B cell (primary cell): ENCODE results near the gene CDK10. TPM values are rescaled to one million over a fixed set of nuclear protein-coding genes. Genes with fewer than 3 reads are reported as not detected.

ENCODE experiments used
- ATAC-seq: fragments of 200-7000 bp; cut with Tn5 transposase; one replicate; pipeline ENCODE4 v1.10.0; 2021; ENCODE audit warnings: low read depth, mild to moderate bottlenecking, moderate number of reproducible peaks, moderate library complexity
- CTCF ChIA-PET: fragments of 350-600 bp; sonication (Branson Sonifier 250); formaldehyde crosslinking; loops from one replicate; lab custom pipeline; 2021; ENCODE audit warnings: antibody characterized with exemption, inconsistent platforms; lab: Charles Lee
- POLR2A ChIA-PET: fragments of 350-600 bp; sonication (Branson Sonifier 250); formaldehyde crosslinking; loops from one replicate; lab custom pipeline; 2021; ENCODE audit warnings: antibody characterized with exemption; lab: Charles Lee
- DNase-seq: peaks from one replicate; pipeline ENCODE4 v3.0.0; 2013
- H2AFZ ChIP-seq: 2 replicates; pipeline ENCODE4 v1.6.1; 2012; ENCODE audit warnings: mild to moderate bottlenecking, low read depth, low read length; ENCODE audit not compliant: insufficient read depth, poor library complexity, severe bottlenecking
- H3K27ac ChIP-seq, 2 donors: 1 replicate in 1 of 2; 2 replicates in 1 of 2; pipeline ENCODE4 v1.5.1; 2012 to 2013; ENCODE audit warnings: low read length in 2 of 2, mild to moderate bottlenecking in 2 of 2, moderate library complexity in 1 of 2
- H3K27me3 ChIP-seq, 4 experiments: fragments of 200-600 bp in 1 of 4; sonication (generic) in 1 of 4; replicated peaks in 1 of 4; 1 replicate in 2 of 4; 2 replicates in 2 of 4; pipeline versions ENCODE4 v1.6.1 to v1.7.0; 2013 to 2016; ENCODE audit warnings: low read length in 3 of 4, mild to moderate bottlenecking in 2 of 4, mixed read lengths in 1 of 4, moderate library complexity in 1 of 4; ENCODE audit not compliant: insufficient read depth in 4 of 4, control insufficient read depth in 3 of 4; ENCODE audit errors: control extremely low read depth in 1 of 4
- H3K36me3 ChIP-seq, 2 experiments: replicated peaks in 1 of 2; 1 replicate in 1 of 2; 2 replicates in 1 of 2; pipeline versions ENCODE4 v1.6.1 to v1.7.1; 2013; ENCODE audit warnings: low read length in 1 of 2; ENCODE audit not compliant: insufficient read depth in 2 of 2, control insufficient read depth in 1 of 2; ENCODE audit errors: control extremely low read depth in 1 of 2, extremely low read depth in 1 of 2
- H3K4me1 ChIP-seq, 2 donors: fragments of 200-600 bp in 1 of 2; sonication (generic) in 1 of 2; 1 replicate in 1 of 2; 2 replicates in 1 of 2; pipeline versions ENCODE4 v1.5.1 to v1.6.1; 2013 to 2017; ENCODE audit warnings: low read length in 2 of 2; ENCODE audit not compliant: control insufficient read depth in 2 of 2, insufficient read depth in 2 of 2
- H3K4me2 ChIP-seq: replicated peaks from 2 replicates; pipeline ENCODE3; 2012; ENCODE audit warnings: mild to moderate bottlenecking, low read depth, low read length; ENCODE audit not compliant: poor library complexity, severe bottlenecking
- H3K4me3 ChIP-seq, 5 experiments: fragments of 200-600 bp in 1 of 5; sonication (generic) in 1 of 5; 1 replicate in 3 of 5; 2 replicates in 2 of 5; pipeline versions ENCODE4 v1.5.1 to v1.7.0; 2011 to 2016; ENCODE audit warnings: low read length in 4 of 5, mild to moderate bottlenecking in 4 of 5, low read depth in 2 of 5, control low read depth in 1 of 5, moderate library complexity in 1 of 5; ENCODE audit not compliant: insufficient read depth in 1 of 5; ENCODE audit errors: control extremely low read depth in 1 of 5, extremely low read depth in 1 of 5
- H3K79me2 ChIP-seq: fragments of 200-600 bp; sonication (generic); one replicate; pipeline ENCODE4 v1.6.0; 2016; ENCODE audit warnings: low read length; ENCODE audit not compliant: control insufficient read depth, insufficient read depth
- H3K9ac ChIP-seq: fragments of 200-600 bp; sonication (generic); 2 replicates; pipeline ENCODE4 v1.6.1; 2017; ENCODE audit warnings: mild to moderate bottlenecking, low read length, moderate library complexity
- H3K9me3 ChIP-seq, 3 donors: one replicate each; pipeline versions ENCODE4 v1.6.1 to v1.7.1; 2013; ENCODE audit warnings: low read length in 2 of 3; ENCODE audit not compliant: control insufficient read depth in 2 of 3, insufficient read depth in 1 of 3; ENCODE audit errors: control extremely low read depth in 1 of 3
- H4K20me1 ChIP-seq: 2 replicates; pipeline ENCODE4 v1.6.0; 2012; ENCODE audit warnings: mild to moderate bottlenecking, low read length; ENCODE audit not compliant: insufficient read depth, control insufficient read depth, poor library complexity, severe bottlenecking
- H3K27ac Mint-ChIP-seq: one replicate; pipeline ENCODE4 v1.8.0; 2021; ENCODE audit warnings: mixed read lengths
- H3K27me3 Mint-ChIP-seq: one replicate; pipeline ENCODE4 v1.8.0; 2021; ENCODE audit warnings: mixed read lengths
- H3K4me1 Mint-ChIP-seq: one replicate; pipeline ENCODE4 v1.8.0; 2021; ENCODE audit warnings: mixed read lengths
- H3K4me3 Mint-ChIP-seq: one replicate; pipeline ENCODE4 v1.8.0; 2021; ENCODE audit warnings: mixed read lengths
- H3K9me3 Mint-ChIP-seq: one replicate; pipeline ENCODE4 v1.8.0; 2022; ENCODE audit warnings: mixed read lengths; ENCODE audit not compliant: insufficient read depth
- CTCF ChIP-seq: fragments of 200-600 bp; IDR thresholded peaks from one replicate; pipeline ENCODE4 v1.8.0; 2022; ENCODE audit warnings: antibody characterized with exemption, mild to moderate bottlenecking
- EZH2 ChIP-seq: IDR thresholded peaks from 2 replicates; pipeline ENCODE4 v1.6.1; 2012; ENCODE audit warnings: borderline replicate concordance, low read depth, mild to moderate bottlenecking, moderate library complexity, low read length; ENCODE audit not compliant: insufficient read depth, poor library complexity, severe bottlenecking
- WGBS: methylation state at CpG from one replicate; pipeline ENCODE4 v1.1.5; 2013; ENCODE audit warnings: missing lambda C conversion rate; ENCODE audit not compliant: insufficient coverage; 5-methylcytosine and 5-hydroxymethylcytosine counted together
- intact Hi-C: fragments of 100-400 bp; cut with micrococcal nuclease; formaldehyde crosslinking; loops from one replicate; pipeline ENCODE4 v1.10.0; 2022
- polyA plus RNA-seq: library from polyadenylated mRNA; depleted of rRNA; stranded (reverse); fragments of >200 nt; gene quantifications from 2 replicates; pipeline ENCODE4 v1.2.3, GENCODE V29; 2012
- total RNA-seq, 2 donors: library from RNA; stranded (reverse); fragments of 120-200 nt in 1 of 2; gene quantifications; 1 replicate in 1 of 2; 2 replicates in 1 of 2; pipeline versions ENCODE4 v1.2.3 to v1.2.4, GENCODE V29; 2013 to 2022

Gene CDK10
- total and polyA plus RNA-seq, 2 donors (not counting 1 experiment from before 2014, with no cell fraction given) = 114 to 145 TPM

- TF ChIP-seq EZH2 = no peak
- POLR2A ChIA-PET = no interaction called here
- Histone ChIP-seq H3K27me3 (no peaks in the 10 kb centered on the region), H3K79me2 (peaks cover 66% of the 10 kb centered on the region), H2AFZ (peak overlapping the region; percentile 76), H3K4me3 (peak overlapping the region; percentile 61 to 97 (median 72)), H3K27ac (peak overlapping the region; percentile 59 to 92), H4K20me1 (peaks cover 57% of the 10 kb centered on the region), H3K36me3 (peaks cover 0 to 38% of the 10 kb centered on the region in 2 experiments), H3K9ac (peak overlapping the region; percentile 86), H3K4me2 (peak overlapping the region; percentile 100), H3K4me1 (peaks cover 27 to 34% of the 10 kb centered on the region in 2 donors), H3K9me3 (peaks cover 0 to 3% (median 0%) of the 10 kb centered on the region in 3 donors)
- WGBS = 9% methylated on average over 56 of the region's 56 CpGs
- DNase-seq = no peak
- H3K27ac Mint-ChIP-seq = peak overlapping the region; percentile 92
- CTCF ChIA-PET = no interaction called here
- intact Hi-C loops = loop anchor here (2.0 to 5.0 kb wide), 2 partner anchors 35 to 42 kb away; partner anchors contain the start of gene CDK10
- no peaks in the 10 kb centered on the region for H3K9me3 Mint-ChIP-seq
- H3K4me3 Mint-ChIP-seq = peak overlapping the region; percentile 88
- ATAC-seq = no peak
- peaks cover 30% of the 10 kb centered on the region for H3K4me1 Mint-ChIP-seq
- H3K27me3 Mint-ChIP-seq = no peaks in the 10 kb centered on the region
These were observed 36.1 kb downstream of the CDK10 start for GRCh38 chr16:89722392-89723278.

DNA sequence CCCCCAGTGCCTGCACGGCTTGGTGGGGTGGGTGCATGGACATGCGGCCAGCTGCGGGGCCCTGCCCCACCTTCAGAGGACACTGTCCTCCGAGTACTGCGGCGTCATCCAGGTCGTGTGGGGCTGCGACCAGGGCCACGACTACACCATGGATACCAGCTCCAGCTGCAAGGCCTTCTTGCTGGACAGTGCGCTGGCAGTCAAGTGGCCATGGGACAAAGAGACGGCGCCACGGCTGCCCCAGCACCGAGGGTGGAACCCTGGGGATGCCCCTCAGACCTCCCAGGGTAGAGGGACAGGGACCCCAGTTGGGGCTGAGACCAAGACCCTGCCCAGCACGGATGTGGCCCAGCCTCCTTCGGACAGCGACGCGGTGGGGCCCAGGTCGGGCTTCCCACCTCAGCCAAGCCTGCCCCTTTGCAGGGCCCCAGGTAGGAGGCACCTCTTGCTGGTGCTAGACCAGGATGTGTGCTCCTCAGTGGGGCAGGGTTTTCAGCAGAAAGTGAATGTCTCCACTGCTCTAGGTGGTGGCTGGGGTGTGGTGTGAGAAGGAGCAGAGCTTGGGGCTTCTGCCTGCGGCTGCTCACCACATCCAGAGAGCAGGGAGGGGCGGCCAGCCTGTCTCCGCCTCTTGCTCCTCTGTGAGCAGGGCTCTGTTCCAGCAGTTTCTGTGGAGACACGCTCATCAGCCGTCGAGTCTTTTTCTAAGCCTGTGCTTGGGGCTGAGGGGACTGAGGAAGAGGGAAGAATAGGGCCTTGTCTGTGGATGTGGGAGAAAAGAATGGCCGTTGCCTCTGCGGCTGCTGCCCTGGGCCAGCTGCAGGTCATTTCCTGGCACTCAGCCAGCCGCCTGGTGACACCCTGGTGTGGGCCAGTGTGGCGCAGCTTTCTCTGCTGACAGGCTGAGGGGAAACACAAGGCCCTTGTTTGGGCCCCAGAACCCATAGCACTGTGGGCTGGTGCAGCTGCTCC, 37.1 kb downstream of the CDK10 start:
- H3K4me1 ChIP-seq = peaks cover 27 to 34% of the 10 kb centered on the region in 2 donors
- ATAC-seq = no peak
- peak overlapping the region; percentile 100 for H3K4me2 ChIP-seq
- DNase-seq = no peak
- no peaks in the 10 kb centered on the region for H3K27me3 ChIP-seq
- no peaks in the 10 kb centered on the region for H3K9me3 Mint-ChIP-seq
- peak overlapping the region; percentile 86 for H3K9ac ChIP-seq
- peaks cover 67% of the 10 kb centered on the region for H3K79me2 ChIP-seq
- no peak overlapping the region for H2AFZ ChIP-seq
- WGBS = 87% methylated on average over 30 of the region's 30 CpGs
- ChIA-PET POLR2A (no interaction called here), CTCF (interaction anchor here (1.0 to 2.5 kb wide), 4 partner anchors 11 to 70 kb away, joined by 3 to 8 read pairs (median 4); no protein-coding TSS in a partner anchor)
- no peaks in the 10 kb centered on the region for H3K27me3 Mint-ChIP-seq
- H3K36me3 ChIP-seq = peaks cover 0 to 43% of the 10 kb centered on the region in 2 experiments
- intact Hi-C loops = loop anchor here (2.0 to 5.0 kb wide), 2 partner anchors 36 to 41 kb away; partner anchors contain the start of gene CDK10
- peak overlapping the region in 3 of 5 experiments; percentile 61 to 72 (median 65) for H3K4me3 ChIP-seq
- H3K27ac Mint-ChIP-seq = peak overlapping the region; percentile 92
- peak overlapping the region; percentile 88 for H3K4me3 Mint-ChIP-seq
- no peaks in the 10 kb centered on the region for H3K9me3 ChIP-seq
- peaks cover 30% of the 10 kb centered on the region for H3K4me1 Mint-ChIP-seq
- TF ChIP-seq EZH2 (no peak), CTCF (no peak)
- peak overlapping the region in 1 of 2 donors; percentile 92 for H3K27ac ChIP-seq
- H4K20me1 ChIP-seq = peaks cover 57% of the 10 kb centered on the region
